WI38 (cell line): ENCODE data around the gene WDR27.

Source experiments
- H3K4me3 ChIP-seq: 2 replicates; pipeline ENCODE4 v1.5.1; 2011; ENCODE audit warnings: low read depth, mild to moderate bottlenecking, control low read depth, low read length
- TF ChIP-seq, protein P1 (sequence below): IDR thresholded peaks from 2 replicates; pipeline ENCODE4 v1.5.1; 2012; ENCODE audit warnings: low read depth, mild to moderate bottlenecking, control low read depth, low read length

Gene WDR27

DNA sequence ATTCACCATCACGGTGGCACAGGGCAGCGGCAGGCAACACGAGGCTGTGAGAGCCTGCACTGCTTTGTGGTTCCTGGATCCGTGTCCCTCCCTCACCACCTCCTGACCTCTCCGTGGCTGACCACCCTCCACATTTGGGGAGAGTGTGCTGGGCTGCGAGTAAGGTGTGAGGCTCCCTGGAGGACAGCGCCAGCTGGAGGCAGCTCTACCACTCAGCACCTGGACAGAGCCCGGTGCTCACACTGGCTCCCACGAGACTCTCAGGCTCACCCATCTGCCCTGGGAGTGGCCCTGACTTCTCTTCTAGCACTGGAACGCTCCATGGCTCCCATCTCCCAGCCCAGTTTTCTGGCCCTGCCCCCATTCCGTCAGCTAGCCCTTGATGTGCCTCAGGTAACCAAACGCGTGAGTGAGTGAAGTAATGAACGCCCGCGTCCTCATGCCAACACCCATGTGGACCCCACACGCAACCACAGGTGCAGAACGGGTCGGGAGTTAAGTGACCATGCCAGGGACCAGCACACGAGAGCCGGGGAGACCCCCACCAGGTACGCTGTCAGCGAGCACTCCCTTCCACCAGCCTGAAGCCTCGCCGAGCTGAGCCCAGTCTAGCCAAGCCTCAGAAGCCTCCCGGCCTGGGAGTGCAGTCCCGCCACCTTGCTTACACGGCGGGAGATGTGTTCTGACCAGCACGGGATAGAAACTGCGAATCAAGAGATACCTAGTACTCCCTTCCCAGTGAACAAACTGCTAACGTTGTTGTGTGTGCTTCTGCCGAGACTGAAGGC lies 137.2 kb downstream of the WDR27 start:
- TF ChIP-seq, protein P1, sequence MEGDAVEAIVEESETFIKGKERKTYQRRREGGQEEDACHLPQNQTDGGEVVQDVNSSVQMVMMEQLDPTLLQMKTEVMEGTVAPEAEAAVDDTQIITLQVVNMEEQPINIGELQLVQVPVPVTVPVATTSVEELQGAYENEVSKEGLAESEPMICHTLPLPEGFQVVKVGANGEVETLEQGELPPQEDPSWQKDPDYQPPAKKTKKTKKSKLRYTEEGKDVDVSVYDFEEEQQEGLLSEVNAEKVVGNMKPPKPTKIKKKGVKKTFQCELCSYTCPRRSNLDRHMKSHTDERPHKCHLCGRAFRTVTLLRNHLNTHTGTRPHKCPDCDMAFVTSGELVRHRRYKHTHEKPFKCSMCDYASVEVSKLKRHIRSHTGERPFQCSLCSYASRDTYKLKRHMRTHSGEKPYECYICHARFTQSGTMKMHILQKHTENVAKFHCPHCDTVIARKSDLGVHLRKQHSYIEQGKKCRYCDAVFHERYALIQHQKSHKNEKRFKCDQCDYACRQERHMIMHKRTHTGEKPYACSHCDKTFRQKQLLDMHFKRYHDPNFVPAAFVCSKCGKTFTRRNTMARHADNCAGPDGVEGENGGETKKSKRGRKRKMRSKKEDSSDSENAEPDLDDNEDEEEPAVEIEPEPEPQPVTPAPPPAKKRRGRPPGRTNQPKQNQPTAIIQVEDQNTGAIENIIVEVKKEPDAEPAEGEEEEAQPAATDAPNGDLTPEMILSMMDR: no peak
- H3K4me3 ChIP-seq: no peak overlapping the region

DNA sequence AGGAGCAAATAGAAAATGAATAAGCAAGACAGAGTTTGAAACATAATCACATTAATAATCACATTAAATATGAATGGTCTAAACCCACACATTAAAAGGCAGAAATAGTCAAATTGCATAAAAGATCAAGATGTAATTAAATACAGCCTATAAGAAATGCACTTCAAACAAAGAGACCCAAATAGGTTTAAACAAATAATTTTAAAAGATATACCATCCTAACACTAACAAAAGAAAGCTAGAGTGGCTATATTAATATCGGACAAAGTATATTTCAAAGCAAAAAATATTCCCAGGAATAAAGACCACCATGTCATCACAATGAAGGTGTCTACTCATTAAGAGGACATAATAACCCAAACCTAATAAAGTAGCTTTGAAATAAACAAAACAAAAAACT lies 140.2 kb downstream of the WDR27 start:
- H3K4me3 ChIP-seq: no peak overlapping the region

DNA sequence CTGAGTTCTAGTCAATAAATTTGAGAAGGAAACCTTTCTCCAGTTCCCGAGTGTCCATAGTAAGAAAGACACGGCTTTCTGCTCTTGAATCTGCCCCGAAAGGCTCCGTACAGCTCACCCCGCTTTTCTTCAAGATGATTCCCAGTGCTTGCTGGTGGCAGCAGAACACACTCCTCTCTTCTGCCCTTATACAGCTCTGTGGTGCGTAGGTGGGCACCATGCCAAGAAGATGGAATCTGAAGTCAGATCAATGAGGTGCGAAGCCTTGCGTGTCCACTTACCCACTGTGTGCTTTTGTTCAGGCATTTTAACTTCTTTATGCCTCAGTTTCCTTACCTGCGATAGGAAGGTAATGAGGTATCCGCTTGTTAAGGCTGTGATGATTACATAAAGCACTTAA lies 142.2 kb downstream of the WDR27 start:
- no peak overlapping the region for H3K4me3 ChIP-seq
- TF ChIP-seq, protein P1: no peak

More for the DNA sequence above, 140.2 kb downstream of the WDR27 start:
- TF ChIP-seq, protein P1: no peak

GRCh38 chr6:169558774-169559441 lies 142.9 kb downstream of the WDR27 start:
- TF ChIP-seq, protein P1: no peak
- H3K4me3 ChIP-seq: no peak overlapping the region

GRCh38 chr6:169558378-169558773 lies 143.5 kb downstream of the WDR27 start:
- H3K4me3 ChIP-seq: no peak overlapping the region
- TF ChIP-seq, protein P1: no peak

DNA sequence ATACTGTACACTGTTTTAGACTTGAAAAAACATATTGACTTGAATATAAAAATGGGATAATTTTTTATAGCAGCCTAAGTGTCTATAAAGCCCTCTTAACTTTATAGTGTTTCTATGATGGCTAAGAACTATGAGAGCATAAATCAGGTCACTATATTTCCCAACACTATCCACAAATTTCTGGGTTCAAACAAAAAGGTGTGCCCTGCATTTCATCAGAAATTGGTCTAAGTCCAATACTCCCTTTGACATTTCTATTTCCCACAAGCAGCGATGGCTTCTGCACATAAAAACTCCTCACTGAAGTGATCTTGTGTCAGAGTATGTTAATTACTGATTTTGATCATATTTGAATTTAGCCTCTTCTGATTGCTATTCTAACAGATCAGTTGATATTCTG lies 143.9 kb downstream of the WDR27 start:
- no peak overlapping the region for H3K4me3 ChIP-seq
- TF ChIP-seq, protein P1: no peak

DNA sequence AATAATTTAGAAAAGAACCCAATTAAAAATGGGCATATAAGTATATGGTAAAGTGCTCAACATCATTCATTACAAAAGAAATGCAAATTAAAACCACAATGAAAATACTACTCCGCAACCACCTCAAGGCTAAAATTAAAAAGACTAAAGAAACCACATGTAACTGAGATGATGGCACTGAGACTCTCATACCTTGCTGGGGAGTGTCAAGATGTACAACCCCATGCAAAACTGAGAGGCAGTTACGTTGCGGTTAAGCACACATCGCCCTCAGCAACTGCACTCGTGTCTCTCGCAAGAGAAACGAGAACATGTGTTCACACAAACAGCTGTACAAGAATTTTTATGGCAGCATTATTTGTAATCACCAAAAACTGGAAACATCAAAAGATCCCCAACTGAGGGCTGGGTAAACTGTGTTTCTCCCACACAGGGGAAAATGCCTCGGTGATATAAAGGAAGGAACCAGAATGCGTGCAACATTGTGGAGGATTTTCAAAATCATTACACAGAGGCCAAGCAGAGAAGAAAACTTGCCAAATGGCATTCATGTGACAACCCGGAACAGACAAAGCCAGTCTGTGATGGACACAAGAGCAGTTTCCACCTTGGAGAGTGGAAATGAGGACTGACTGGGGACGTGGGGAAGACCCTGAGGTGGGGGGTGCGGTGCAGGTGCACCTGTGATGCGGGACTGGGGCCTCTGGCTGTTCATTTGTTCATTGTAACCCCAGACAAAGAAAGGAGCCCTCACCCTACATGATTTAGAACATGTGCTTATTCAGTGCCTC lies 144.9 kb downstream of the WDR27 start:
- TF ChIP-seq, protein P1: no peak

More for the DNA sequence above, 144.9 kb downstream of the WDR27 start:
- H3K4me3 ChIP-seq: no peak overlapping the region
